Measurements from ENCODE around the gene C16orf96.

The C16orf96 gene

GRCh38 chr16:4647644-4647980 lies 91.5 kb downstream of the C16orf96 start:
- in situ Hi-C loops (cut with MboI; ENCODE audit: low sequenced_read_pairs, unreplicated experiment) = no loop called here
- no peak for TF ChIP-seq CTCF (IDR thresholded peaks at IDR 0.05; ENCODE audit: borderline replicate concordance, control extremely low read depth, extremely low read depth, insufficient read depth, missing control alignments)
- no peak for DNase-seq (ENCODE audit: low spot score)

GRCh38 chr16:4648917-4649316 lies 92.8 kb downstream of the C16orf96 start:
- DNase-seq (ENCODE audit: low spot score) = no peak
- TF ChIP-seq CTCF (IDR thresholded peaks at IDR 0.05; ENCODE audit: borderline replicate concordance, control extremely low read depth, extremely low read depth, insufficient read depth, missing control alignments) = no peak
- in situ Hi-C loops (cut with MboI; ENCODE audit: low sequenced_read_pairs, unreplicated experiment) = no loop called here

- in situ Hi-C loops (cut with MboI; ENCODE audit: low sequenced_read_pairs, unreplicated experiment) = no loop called here
- no peak for DNase-seq (ENCODE audit: low spot score)
- TF ChIP-seq CTCF (IDR thresholded peaks at IDR 0.05; ENCODE audit: borderline replicate concordance, control extremely low read depth, extremely low read depth, insufficient read depth, missing control alignments) = no peak
Observed at GRCh38 chr16:4649744-4650442, 93.8 kb downstream of the C16orf96 start.

All from GM13976 (cell line).